ENCODE measurements around the gene GPR3.

GPR3 gene

DNA sequence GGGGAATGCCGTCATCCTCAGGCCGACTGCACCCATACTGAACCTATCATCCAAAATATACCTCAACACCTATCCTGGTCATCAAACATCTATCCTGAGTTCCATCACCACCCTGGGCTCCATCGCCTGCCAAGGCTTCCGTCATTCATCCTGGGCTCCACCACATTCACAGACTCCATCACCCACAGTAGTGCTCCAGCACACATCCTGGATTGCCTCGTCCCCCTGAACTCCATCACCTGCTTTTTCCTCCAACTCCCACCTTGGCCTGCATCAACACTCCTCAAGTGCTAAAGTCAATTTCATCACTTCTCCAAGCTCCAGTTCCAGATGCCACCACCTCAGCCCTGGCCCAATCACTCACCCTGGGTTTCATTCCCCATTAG lies 33.5 kb upstream of the GPR3 start:
- DNase-seq: no peak

DNA sequence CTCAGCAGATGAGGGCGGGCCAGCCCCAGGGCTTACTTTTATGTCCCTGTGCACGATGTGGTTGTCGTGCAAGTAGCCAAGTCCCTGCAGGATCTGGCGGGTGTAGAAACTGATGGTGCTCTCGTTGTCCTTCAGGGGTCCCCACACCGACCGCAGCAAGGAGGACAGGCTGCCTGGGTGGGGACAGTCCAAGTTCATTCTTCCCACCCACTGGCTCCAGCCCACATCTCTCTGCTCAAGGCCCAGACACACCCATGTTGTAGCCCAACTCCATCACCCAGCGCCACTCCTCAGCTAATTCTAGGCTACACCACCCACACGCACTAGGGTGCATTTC lies 32.6 kb upstream of the GPR3 start:
- no peak for DNase-seq

DNA sequence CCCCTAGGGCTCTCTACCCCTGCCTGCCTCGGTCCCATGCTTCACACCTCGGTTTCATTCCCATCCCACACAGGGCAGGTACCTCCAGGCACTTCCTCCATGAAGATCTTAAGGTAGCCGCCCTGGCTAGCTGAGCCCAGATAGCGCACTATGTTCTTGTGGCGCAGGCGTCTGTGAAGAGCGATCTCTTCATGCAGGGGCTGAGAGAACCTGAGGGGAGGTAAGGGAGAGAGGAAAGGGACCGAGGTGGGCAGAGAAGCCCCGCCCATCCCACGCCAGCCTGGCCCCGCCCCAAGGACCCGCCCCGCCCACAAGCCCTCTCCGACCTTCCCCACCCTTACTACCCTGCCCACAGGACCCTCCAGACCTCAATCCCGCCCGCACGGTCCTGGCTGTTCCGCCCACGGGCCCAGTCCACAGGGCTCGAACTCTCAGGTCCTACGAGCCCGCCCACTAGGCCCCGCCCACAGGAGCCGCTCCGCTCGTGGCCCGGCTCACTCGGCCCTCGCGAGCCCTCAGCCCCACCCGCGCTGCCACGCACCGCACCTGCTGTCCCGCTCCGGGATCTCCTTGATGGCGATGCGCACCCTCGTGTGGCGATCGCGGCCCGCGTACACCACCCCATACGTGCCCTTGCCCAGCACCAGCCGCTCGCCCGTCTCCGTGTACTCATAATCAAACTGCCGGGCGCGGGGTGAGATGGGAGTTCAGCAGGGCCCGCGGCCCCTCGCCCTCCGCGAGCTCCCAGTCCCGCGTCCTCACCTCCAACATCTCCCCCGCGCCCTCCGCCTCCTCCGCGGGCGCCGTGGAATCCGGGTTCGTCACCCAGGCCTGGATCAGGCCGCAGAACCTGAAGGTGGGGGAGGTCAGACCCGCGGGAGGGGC lies 32.0 kb upstream of the GPR3 start:
- peak; percentile 28 for DNase-seq

DNA sequence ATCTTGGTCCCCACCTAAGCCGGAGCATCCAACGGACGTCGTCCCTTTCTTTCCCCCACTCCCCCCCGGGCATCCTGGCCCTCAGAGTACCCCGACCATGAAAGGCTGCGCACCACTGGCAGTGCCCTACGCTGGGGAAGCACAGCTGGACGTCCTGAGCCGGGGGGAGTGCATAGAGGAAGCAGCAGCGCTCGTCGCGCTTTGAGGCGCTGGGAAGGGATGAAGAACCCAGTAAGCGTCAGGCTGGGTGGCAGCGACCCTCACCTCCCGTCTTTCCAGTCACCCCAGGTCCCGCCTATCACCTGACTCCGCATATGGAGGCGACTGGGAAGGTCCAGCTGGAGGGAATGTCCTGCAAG lies 31.4 kb upstream of the GPR3 start:
- DNase-seq: no peak

DNA sequence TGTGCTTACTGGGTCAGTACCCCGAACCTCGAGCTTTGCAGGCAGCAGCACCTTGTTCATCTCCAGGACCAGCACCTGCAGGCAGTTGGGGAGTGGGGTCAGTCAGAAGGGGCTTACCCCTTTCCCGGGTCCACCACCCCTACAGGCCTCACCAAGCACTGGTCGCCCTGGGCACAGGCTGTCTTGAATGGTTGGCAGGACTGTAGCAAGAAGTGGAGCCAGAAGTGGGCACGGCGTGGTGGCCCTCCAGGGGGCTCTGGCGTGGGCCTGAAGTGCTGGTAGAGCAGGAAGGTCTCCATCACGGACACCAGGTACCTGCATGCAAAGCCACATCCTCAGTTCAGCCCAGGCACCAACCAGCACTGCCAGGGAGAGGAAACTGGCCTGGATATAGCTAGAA lies 30.9 kb upstream of the GPR3 start:
- no peak for DNase-seq

DNA sequence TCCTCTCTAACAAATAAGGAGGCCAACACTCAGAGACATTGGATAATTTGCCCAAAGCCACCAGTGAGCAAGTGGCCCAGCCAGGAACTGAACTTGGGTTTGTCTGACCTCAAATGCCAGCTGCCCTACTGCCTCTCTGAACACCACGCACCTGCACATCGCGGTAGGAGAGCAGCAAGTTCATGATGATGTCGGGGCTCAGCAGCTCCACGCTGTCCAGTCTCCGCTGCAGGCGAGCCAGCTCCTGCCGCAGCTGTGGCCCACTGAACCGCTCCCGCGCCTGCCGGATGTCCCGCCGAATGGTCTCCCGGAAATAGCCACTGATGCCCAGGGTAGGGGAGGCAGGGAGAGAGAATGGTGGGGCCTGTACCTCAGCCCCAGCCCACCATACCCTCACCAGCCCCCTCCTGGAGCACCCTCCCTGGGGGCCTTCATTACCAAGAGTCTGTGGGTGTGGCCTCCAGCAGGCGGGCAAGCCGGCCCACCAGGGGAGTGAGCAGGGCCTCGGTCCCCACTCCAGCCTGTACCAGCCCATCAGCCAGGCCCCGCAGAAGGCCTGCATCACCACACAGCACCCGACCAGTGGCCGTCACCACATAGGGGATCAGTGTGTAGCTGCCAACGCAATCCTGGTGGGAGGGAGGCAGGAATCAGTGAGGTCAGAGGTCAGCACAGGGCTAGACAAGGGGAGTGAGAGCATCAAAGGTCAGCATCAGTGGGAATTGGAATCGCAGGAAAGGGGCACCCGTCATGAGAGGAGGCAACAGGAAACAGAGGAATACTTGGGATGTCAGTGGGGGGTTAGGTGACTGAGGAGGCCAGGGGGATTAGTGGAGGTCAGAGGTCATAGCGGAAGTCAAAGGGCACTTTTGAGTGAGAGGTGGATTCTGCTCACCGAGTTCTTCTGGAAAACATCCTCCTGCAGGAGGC lies 28.4 kb upstream of the GPR3 start:
- no peak for DNase-seq

DNA sequence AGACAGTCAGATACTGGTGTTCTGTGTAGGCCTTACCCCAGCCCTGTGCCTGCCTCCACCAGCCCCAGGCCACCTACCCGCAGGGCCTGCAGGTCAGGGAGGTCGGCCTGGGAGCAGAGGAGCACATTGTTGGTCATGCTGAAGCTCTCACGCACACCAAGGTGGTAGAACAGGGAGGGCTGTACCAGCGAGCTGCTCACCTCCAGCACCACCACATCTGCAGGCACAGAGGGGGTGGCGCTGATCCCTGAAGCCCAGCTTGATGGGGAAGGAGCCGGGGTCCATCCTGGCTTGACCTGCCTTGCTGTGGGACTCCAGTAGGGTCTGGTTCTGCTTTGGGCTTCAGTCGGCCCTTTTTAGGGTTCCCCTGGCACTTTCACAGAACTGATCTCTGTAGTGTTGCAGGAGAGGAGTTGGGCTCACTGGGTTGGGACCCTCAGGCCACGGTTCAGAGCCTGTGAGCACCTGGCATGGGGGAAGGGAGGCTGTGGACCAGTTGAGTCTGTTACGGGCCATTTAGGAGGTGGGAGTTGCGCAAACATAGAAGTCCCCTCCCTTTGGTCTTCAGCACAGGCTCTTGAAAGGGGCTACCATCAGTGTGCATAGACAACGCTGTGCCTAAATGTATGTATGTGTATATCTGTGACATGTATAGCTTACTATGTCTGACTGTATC lies 27.6 kb upstream of the GPR3 start:
- no peak for DNase-seq

DNA sequence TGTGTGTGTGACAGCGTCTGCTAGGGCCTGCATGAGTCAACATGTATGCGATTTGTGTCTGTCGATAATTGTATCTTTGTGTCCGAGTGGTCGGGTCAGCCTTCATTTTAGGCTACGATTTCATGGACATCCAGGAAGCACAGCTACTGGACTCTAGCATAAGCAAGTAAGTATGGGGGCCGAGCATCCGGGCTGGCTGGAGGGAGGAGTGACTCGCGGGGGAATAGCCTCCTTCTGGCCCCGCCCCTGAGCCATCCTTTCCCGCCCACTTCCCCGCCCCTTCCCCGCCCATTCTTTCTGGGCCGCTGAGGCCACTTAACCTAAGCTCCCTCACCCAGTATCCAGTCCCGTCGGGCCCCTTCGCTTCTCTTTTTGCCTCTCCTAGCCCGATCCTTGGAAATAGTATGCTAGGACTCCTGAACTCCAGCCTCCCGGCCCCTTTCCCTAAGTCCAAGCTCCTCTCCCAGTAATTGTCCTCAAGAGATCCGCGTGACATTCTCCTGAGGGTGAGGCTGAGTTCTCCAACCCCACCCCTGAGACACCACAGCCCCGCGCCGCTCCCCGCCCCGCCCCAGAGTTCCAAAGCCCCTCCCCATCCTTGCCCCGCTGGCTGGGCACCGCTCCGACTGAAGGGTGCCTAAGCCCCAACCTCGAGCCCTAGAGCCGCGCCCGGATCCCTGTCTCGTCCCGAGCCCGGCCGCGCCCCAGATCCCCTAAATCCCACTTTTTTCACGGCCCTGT lies 26.9 kb upstream of the GPR3 start:
- peak; percentile 55 for DNase-seq

DNA sequence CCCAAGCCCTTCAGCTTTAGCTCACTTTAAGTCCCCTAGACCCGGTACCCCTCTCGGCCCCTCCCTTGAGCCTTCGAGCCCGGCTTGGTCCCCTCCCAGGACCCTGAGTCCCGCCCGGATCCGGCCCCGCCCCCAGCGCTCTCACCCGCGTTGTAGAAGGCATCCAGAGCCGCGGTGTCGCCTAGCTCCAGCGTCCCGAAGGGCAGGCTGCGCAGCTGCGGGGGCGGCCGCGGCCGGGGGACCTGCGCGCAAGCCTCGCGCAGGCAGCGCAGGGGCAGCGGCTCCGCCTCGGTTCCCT lies 26.4 kb upstream of the GPR3 start:
- peak; percentile 50 for DNase-seq

DNA sequence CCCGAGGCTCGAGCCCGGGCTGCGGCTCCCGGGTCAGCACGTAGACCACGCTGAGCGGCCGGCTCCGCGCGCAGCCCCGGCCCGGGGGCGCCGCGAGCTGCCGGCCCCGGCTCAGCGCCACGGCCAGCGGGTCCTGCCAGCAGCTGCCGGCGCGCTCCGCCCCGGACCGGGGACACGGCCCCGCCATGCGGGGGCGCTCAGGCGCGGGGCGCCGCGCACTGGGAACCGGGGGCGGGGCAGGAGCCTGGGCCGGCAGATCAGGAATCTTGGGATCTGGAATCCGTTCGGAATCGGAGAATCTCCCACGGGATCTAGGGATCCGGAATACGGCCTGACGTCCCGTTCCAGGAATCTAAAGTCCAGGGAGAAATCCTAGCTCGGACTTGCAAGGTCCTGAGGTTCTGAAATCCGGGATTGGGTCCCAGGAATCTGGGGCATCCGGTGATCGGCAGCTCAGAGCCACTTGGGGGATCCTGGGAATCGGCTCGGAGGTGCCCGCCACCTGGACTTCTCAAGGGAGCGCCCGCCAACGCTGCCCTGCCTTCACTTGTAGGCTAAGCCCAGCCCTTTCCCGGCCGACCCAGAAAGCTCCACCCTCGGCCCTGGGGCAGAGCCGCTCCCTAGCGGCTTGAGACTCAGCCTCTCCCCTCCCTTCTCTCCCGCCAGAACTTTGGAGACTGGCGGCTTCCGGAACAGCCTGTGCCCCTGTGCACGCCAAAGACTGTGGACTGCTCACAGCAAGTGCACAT lies 25.8 kb upstream of the GPR3 start, which contains the start of gene MAP3K6:
MAP3K6 (minus strand) TSS at position 551 of the 749 bp plus-strand sequence; CDS start at position 187, 364 bp downstream.
- peak; percentile 32 for DNase-seq

DNA sequence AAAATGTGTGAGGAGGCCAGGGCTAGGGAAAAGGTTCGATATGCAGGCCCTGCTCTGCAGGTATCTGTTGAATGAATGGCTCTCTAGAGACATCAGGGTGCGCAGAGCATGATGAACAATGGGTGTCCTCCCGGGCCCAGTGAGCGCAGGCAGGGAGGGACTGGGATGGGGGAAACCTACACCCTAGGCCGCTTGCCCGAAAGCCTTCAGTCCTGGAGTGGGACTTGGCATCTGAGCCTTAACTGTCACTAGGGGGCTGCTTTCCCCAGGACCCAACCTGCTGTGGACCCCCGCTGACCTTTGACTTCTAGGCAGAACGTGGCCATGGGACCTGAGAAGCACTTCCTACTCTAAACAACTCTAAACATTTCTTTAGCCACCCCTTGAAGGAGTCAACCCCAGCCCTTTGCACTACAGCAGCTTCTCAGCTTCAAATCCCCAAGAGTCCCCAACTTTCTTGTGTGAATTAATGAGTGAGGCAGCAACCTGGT lies 25.2 kb upstream of the GPR3 start:
- DNase-seq: no peak

DNA sequence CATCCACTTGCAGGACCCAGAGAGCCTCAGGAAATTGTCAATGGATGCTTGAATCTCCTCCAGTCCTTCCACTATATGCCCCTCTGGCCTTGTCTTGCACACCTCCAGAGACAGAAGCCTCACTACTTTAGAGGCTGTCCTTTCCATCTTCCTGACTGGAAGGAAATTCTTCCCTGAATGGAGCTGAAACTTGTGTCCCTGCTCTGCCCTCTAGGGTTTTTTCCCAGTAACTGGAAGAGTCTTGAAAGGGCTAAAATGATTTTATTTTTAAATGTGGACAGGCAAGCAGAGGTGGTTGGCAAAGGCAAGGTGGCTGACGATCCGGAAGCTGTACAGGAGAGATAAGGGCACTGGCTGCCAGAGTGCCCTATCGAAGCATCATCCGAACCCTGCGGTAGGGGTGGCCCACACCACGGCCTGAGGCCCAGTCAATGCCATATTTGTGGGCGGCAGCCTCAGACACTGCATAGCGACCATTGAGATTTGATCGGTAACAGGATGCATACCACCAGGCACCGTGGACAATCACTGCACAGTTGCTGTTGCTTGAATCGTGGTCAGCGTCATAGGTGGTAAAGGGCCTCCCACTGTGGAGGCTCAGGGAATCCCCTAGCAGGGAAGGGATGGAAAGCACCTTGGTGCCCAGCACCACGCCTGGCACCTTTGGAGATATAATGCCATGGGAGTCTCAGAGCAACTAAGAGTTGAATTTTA lies 23.4 kb upstream of the GPR3 start:
- no peak for DNase-seq

DNA sequence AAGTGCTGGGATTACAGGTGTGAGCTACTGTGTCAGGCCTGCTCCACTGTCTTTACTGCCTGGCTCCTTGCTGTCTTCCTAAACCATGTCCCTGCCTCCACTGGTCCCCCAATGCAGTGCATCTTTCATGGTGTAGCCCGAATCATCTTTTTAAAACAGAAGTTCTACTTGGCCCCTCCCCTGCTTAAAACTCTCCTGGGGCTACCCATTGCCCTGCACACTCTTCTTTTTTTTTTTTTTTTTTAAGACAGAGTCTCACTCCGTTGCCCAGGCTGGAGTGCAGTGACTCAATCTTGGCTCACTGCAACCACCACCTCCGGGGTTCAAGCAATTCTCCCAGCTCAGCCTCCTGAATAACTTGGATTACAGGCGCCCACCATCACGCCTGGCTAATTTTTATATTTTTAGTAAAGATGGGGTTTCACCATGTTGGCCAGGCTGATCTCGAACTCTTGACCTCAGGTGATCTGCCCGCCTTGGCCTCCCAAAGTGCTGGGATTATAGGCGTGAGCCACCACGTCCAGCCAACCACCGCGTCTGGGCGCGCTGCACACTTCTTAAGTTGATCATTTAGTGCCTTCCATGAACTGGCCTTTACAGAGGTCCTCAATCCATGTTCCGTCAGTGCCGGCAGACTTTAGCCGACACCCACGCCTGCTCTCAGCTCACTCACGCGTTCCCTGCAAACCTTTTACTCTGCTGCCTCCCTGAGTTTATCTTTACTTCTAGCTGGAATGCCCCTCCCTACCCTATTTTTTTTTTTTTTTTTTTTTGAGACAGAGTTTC lies 20.2 kb upstream of the GPR3 start:
- no peak for DNase-seq

DNA sequence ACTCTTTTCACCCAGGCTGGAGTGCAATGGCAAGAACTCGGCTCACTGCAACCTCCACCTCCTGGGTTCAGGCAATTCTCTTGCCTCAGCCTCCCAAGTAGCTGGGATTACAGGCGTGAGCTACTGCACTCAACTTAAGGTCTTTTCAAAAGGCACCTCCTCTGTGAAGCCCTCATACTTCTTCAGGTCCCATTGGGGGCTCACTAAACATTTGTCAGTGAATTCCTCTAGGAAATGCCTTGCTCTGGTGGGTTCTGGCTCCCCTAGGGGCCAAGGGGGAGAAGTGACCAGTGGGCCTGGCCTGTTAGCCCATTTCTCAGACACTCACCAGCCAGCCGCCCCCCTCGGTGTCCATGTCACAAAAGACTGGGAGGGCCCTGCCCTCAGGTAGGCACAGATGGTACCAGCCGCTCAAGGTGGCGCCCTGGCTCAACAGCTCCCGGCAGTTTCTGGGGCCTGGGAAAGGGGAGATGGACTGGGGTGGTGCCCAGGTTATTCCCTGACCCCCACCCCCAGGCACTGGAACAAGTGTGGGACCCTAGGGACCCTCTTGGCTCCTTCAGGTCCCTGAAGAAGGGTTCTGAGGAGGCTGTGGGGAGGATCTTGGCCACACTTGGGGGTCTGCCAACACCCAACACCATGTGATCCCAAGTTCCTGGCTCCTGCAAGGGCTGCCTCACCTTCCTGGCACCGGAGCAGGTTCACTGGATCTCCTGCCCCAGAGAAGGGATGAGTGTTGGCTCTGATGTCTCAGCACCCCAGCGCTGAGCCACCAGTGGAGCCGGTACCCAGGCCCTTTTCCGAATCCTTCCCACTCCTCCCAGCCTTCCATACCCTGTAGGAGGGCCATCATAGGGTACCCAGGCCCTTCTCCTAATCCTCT lies 19.4 kb upstream of the GPR3 start:
- DNase-seq: no peak

DNA sequence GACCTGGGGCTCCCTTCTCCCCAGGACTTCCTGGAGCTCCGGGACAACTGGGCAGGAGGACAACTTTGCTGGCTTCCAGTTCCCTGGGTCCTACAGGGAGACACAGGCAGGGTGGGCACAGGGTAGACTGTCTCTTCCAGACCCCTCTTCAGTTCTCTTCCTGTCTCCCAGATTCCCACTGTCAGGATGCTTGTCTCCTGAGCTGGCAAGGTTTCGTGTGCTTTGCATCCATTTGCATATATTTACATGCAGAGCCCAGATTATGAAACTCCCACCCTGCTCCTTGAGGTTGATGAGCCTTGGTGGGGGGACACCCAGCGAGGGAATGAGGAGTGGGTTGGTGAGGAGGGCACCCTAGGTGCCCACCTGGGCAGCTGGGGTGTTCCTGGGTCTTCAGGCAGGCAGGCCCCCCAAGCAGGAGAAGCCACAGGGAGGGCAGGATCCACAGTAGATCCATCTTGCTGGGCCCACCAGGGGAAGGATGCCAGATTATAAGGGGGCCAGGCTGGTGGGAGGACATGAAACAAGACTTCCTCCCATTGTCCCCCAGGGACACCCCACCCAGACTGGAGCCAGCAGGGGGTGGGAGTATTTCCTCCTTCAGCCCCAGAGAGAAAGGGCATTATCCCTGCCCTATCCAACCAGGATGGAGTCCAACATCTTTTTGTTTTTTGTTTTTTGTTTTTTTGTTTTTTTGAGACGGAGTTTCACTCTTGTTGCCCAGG lies 17.9 kb upstream of the GPR3 start, which contains the start of gene FCN3:
FCN3 (minus strand) TSS at position 463 of the 725 bp plus-strand sequence; CDS start at position 457, 6 bp downstream.
- no peak for DNase-seq

DNA sequence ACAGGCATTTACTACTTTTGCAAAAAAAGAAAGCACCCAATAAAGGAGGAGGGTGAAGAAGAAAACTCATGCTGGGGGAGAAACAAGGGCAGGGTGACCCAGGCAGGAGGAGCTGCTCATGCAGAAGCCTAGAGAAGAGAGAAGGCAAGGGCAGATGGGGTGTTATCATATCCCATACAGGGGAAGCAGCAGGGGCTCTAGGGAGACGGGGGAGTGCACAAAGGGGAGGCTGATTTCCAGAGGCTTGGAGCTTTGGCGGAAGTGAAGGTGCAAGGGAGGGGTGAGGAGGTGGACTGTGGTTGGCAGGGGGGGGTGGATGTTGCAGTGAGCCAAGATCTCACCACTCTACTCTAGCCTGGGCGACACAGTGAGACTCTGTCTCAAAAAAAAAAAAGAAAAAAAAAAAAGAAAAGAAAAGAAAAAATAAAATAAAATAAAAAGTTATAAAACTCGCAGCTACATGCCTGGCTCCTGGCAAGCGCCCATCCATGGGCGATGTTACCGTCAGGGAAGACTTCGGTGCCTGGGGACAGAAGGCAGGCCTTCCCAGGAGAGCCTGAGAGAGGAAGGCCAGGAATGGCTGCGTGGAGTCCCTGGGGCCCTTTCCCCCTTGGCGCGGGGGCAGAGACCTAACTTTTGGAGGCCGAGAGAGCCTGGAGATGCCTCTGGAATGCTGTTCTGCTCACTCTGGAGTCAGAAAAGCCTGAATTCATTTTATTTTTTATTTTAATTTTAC lies 14.5 kb upstream of the GPR3 start:
- no peak for DNase-seq

DNA sequence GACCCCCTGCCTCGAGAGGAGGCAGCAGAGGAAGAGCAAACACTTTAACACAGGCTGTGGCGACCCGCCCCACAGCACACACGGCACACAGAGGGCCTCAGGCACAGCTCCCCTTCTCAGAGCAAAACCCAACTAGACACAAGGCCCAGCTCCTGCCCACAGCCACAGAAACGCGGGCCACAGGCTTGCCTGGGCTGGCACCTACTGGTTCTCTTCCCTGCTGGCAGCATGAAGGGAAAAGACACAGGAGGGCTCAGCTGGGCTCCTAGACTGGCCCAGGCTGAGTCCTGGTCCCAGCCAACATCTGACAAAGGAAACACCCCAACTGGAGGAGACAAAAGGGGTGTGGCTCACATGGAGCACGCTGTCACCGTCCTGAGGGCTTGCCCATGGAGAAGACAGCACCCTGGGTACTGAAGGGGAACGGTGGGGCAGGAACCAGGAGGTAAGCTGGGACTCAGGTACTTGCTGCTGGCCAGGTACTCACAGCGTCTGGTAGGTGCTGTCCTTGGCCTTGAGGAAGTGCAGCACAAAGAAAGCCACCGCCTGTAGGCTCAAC lies 12.8 kb upstream of the GPR3 start:
- DNase-seq: no peak
